PC-3 (cell line): ENCODE data around the gene BIRC7.

ENCODE experiments used
- CTCF ChIP-seq: fragments of 300-600 bp; sonication (generic); conservative IDR thresholded peaks from 2 replicates; pipeline ENCODE4 v1.5.1; 2017; ENCODE audit warnings: antibody characterized with exemption, low read depth, mild to moderate bottlenecking, low read length
- EZH2 ChIP-seq: fragments of 300-600 bp; sonication (generic); IDR thresholded peaks from one replicate; pipeline ENCODE4 v1.6.1; 2017; ENCODE audit warnings: antibody characterized with exemption, mild to moderate bottlenecking, low read length; ENCODE audit not compliant: unreplicated experiment

DNA sequence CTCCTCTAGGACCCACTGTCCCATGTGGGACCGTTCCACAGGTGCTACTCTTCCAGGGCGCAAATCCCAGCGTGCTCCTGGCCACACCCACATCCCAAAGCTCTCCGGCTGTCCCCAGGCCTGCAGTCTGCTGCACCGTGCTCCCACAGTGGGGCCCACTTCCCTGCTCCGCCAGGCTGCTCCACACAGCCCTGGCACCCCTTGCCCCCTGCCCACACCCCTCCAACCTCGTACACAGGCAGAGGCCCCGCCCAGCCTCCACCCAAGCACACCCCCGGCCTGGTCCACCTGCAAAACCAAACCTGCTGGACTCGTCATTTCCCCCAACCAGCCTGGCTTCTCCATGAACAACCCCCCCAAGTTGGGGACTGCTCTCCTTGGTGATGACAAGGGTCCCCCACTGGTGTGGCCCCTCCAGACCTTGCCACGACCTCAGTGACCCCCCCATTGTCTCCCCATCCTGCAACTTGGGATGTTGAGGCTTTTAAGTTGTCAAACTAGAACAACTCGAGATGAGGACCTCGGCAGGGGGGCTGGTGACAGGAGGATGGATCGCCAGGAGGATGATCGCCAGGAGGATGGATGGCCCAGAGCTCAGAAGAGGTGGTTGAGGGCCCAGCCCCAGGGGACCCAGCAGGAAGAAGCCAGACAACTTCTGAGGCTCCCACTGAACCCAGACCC lies 46.9 kb upstream of the BIRC7 start:
- no peak for TF ChIP-seq CTCF
- no peak for TF ChIP-seq EZH2
